AG10803 (cell line): ENCODE results near the gene TRIM66.

Experiments
- DNase-seq: peaks from one replicate; pipeline ENCODE4 v3.0.0; 2010; ENCODE audit warnings: low read depth
- H3K4me3 ChIP-seq: 2 replicates; pipeline ENCODE4 v1.5.1; 2011; ENCODE audit warnings: mild to moderate bottlenecking, low read length, control low read depth
- CTCF ChIP-seq: conservative IDR thresholded peaks from 2 replicates; pipeline ENCODE4 v1.5.1; 2011; ENCODE audit warnings: mild to moderate bottlenecking, low read length, control low read depth, inconsistent platforms

Gene TRIM66

GRCh38 chr11:8577791-8578581 is 104.5 kb downstream of the TRIM66 start:
- H3K4me3 ChIP-seq: no peak overlapping the region
- peak; percentile 6 for DNase-seq
- TF ChIP-seq CTCF: no peak

- no peak for TF ChIP-seq CTCF
- no peak for DNase-seq
- no peak overlapping the region for H3K4me3 ChIP-seq
These were observed 107.7 kb downstream of the TRIM66 start for GRCh38 chr11:8574798-8575197.

- no peak overlapping the region for H3K4me3 ChIP-seq
- DNase-seq: no peak
- no peak for TF ChIP-seq CTCF
These were observed 108.7 kb downstream of the TRIM66 start for GRCh38 chr11:8573777-8574176.

- no peak for TF ChIP-seq CTCF
- peak; percentile 3 for DNase-seq
- no peak overlapping the region for H3K4me3 ChIP-seq
These were observed 114.8 kb downstream of the TRIM66 start for GRCh38 chr11:8567602-8568198.

GRCh38 chr11:8566613-8567210 is 115.8 kb downstream of the TRIM66 start:
- H3K4me3 ChIP-seq: no peak overlapping the region
- peak; percentile 52 for DNase-seq
- TF ChIP-seq CTCF: peak; percentile 66

GRCh38 chr11:8564526-8564925 is 117.9 kb downstream of the TRIM66 start:
- TF ChIP-seq CTCF: no peak
- H3K4me3 ChIP-seq: no peak overlapping the region
- DNase-seq: no peak
